DOHH2 (cell line): ENCODE results near the gene CST1.

Experiments
- CTCF ChIP-seq: fragments of 200-600 bp; sonication (generic); IDR thresholded peaks from one replicate; pipeline ENCODE4 v1.5.1; 2014; ENCODE audit warnings: antibody characterized with exemption, mild to moderate bottlenecking, low read depth, low read length; ENCODE audit not compliant: poor library complexity, severe bottlenecking
- EZH2phosphoT487 ChIP-seq: fragments of 200-600 bp; sonication (generic); IDR thresholded peaks from 2 replicates; pipeline ENCODE4 v1.6.1; 2017; ENCODE audit warnings: borderline replicate concordance, mild to moderate bottlenecking, antibody characterized with exemption, low read length, moderate library complexity, mixed read lengths

GRCh38 chr20:23795526-23795925 is 44.8 kb upstream of the CST1 start:
- TF ChIP-seq CTCF (no peak), EZH2phosphoT487 (no peak)
